ENCODE measurements around the gene SUMO4. TPM values are rescaled to one million over a fixed set of nuclear protein-coding genes. Genes with fewer than 3 reads are reported as not detected.

SUMO4 gene
- total RNA-seq, 1 donor from 2014 or later, result 2.8 TPM

GRCh38 chr6:149429427-149430360 is 29.6 kb downstream of the SUMO4 start:
- Mint-ChIP-seq H3K27me3 (peaks cover 2% of the 10 kb centered on the region), H3K4me1 (ENCODE audit: unreplicated experiment) (peaks cover 18% of the 10 kb centered on the region), H3K4me3 (no peak overlapping the region), H3K27ac (no peak overlapping the region), H3K36me3 (no peaks in the 10 kb centered on the region), H3K9me3 (no peaks in the 10 kb centered on the region)
- no peak for TF ChIP-seq CTCF (conservative IDR thresholded peaks at IDR 0.05)
- no peak for DNase-seq (ENCODE audit: extremely low spot score, unreplicated experiment)

GRCh38 chr6:149431905-149432775 is 32.1 kb downstream of the SUMO4 start:
- Mint-ChIP-seq H3K27ac (no peak overlapping the region), H3K27me3 (peaks cover 2% of the 10 kb centered on the region), H3K4me1 (ENCODE audit: unreplicated experiment) (peaks cover 18% of the 10 kb centered on the region), H3K9me3 (no peaks in the 10 kb centered on the region), H3K4me3 (peak overlapping the region; percentile 28), H3K36me3 (no peaks in the 10 kb centered on the region)
- TF ChIP-seq CTCF (conservative IDR thresholded peaks at IDR 0.05), result peak; percentile 97
- peak; percentile 91 for DNase-seq (ENCODE audit: extremely low spot score, unreplicated experiment)

GRCh38 chr6:149433405-149433804 is 33.3 kb downstream of the SUMO4 start:
- DNase-seq (ENCODE audit: extremely low spot score, unreplicated experiment), result no peak
- H3K4me1 Mint-ChIP-seq (ENCODE audit: unreplicated experiment), result peaks cover 18% of the 10 kb centered on the region
- no peak for TF ChIP-seq CTCF (conservative IDR thresholded peaks at IDR 0.05)

GRCh38 chr6:149433881-149434280 is 33.8 kb downstream of the SUMO4 start:
- Mint-ChIP-seq H3K4me1 (ENCODE audit: unreplicated experiment) (peaks cover 18% of the 10 kb centered on the region), H3K9me3 (no peaks in the 10 kb centered on the region), H3K27me3 (peaks cover 2% of the 10 kb centered on the region), H3K36me3 (no peaks in the 10 kb centered on the region), H3K27ac (no peak overlapping the region), H3K4me3 (no peak overlapping the region)
- DNase-seq (ENCODE audit: extremely low spot score, unreplicated experiment), result no peak
- TF ChIP-seq CTCF (conservative IDR thresholded peaks at IDR 0.05), result no peak

More at GRCh38 chr6:149433405-149433804, 33.3 kb downstream of the SUMO4 start:
- Mint-ChIP-seq H3K4me3 (no peak overlapping the region), H3K36me3 (no peaks in the 10 kb centered on the region), H3K27ac (no peak overlapping the region), H3K27me3 (peaks cover 2% of the 10 kb centered on the region), H3K9me3 (no peaks in the 10 kb centered on the region)

GRCh38 chr6:149435919-149436586 is 36.0 kb downstream of the SUMO4 start:
- Mint-ChIP-seq H3K4me3 (no peak overlapping the region), H3K27ac (no peak overlapping the region), H3K4me1 (ENCODE audit: unreplicated experiment) (peaks cover 21% of the 10 kb centered on the region), H3K9me3 (no peaks in the 10 kb centered on the region), H3K27me3 (no peaks in the 10 kb centered on the region), H3K36me3 (no peaks in the 10 kb centered on the region)
- TF ChIP-seq CTCF (conservative IDR thresholded peaks at IDR 0.05), result no peak
- no peak for DNase-seq (ENCODE audit: extremely low spot score, unreplicated experiment)

Data from type B pancreatic cell (in vitro differentiated cells).